Testis (tissue), 2 donors: ENCODE measurements around the gene GRN.

Experiments
- POLR2A ChIP-seq: fragments of 450-650 bp; IDR thresholded peaks from one replicate; pipeline ENCODE4 v1.6.1; 2017; ENCODE audit warnings: antibody characterized with exemption, mild to moderate bottlenecking, moderate library complexity
- TF ChIP-seq, protein P1 (sequence below), 3 experiments: fragments of 450-650 bp in 2 of 3; fragments of 200-600 bp in 1 of 3; sonication (generic) in 1 of 3; IDR thresholded peaks; one replicate each; pipeline ENCODE4 v1.5.1; 2016 to 2019; ENCODE audit warnings: antibody characterized with exemption in 3 of 3, mild to moderate bottlenecking in 2 of 3, moderate library complexity in 1 of 3

DNA sequence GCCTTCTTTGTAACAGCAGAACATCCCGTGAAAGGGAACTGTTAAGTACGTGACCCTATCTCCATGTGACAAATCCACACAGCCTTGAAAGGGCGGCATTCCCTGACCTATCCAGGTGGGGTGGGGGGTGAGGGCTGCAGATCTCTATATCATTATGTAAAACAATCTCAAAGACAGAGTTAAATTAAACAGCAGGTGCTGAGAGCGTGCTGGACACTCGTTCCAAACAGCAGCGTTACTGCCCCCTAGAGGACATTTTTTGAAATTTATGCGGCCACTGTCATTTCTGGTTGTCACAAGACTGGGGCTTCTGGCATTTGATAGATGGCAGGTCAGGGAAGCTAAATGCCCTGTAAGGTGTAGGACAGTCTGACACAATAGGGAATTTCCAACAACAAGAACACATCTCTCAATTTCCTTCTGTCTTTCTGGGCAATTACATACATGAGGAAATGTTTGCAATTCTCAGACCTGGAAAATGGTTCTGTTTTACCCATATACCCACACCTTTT is 13.8 kb upstream of the GRN start:
- TF ChIP-seq POLR2A, result no peak
- TF ChIP-seq, protein P1, sequence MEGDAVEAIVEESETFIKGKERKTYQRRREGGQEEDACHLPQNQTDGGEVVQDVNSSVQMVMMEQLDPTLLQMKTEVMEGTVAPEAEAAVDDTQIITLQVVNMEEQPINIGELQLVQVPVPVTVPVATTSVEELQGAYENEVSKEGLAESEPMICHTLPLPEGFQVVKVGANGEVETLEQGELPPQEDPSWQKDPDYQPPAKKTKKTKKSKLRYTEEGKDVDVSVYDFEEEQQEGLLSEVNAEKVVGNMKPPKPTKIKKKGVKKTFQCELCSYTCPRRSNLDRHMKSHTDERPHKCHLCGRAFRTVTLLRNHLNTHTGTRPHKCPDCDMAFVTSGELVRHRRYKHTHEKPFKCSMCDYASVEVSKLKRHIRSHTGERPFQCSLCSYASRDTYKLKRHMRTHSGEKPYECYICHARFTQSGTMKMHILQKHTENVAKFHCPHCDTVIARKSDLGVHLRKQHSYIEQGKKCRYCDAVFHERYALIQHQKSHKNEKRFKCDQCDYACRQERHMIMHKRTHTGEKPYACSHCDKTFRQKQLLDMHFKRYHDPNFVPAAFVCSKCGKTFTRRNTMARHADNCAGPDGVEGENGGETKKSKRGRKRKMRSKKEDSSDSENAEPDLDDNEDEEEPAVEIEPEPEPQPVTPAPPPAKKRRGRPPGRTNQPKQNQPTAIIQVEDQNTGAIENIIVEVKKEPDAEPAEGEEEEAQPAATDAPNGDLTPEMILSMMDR (IDR thresholded peaks at IDR 0.05), result peak; percentile 69 to 92 (median 79)
